GM13976 (cell line): ENCODE data around the gene CTBP1.

Experiments
- DNase-seq: peaks from one replicate; pipeline ENCODE4 v3.0.0; 2012; ENCODE audit warnings: low spot score
- CTCF ChIP-seq: IDR thresholded peaks from 2 replicates; pipeline ENCODE4 v1.5.1; 2012; ENCODE audit warnings: borderline replicate concordance, mild to moderate bottlenecking; ENCODE audit not compliant: insufficient read depth; ENCODE audit errors: extremely low read depth, missing control alignments, control extremely low read depth
- in situ Hi-C: fragments of 300-500 bp; cut with MboI; formaldehyde crosslinking; loops from one replicate; pipeline ENCODE4 v1.12.0; 2022; ENCODE audit warnings: low sequenced_read_pairs, mixed read lengths, inconsistent platforms; ENCODE audit not compliant: unreplicated experiment

CTBP1 gene

DNA sequence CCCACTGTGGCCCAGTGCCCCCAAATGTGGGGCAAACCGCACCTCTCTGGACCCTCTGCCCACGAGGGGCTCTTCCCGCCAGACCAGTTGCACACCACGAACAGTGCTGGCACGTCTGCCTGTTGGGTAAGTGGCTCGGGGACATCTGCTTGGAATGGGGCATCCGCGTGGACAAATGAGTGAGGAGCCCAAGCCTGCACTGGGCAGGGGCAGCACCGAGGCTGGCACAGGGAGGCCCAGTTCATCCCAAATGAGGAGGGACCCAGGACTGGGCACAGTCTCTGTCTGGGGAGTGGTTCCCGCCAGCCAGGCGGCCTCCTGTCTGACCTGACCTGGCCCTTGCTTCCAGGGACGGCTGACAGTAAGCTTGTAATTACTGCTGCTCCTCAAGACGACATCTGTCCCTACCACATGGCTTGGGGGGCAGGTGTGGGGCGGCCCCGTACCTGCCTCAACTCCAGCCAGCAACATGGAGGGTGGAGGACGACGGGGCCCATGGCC lies 79.7 kb downstream of the CTBP1 start:
- TF ChIP-seq CTCF, result no peak
- DNase-seq, result no peak
- in situ Hi-C loops, result no loop called here

- no peak for DNase-seq
- no peak for TF ChIP-seq CTCF
- in situ Hi-C loops, result no loop called here
These were observed 80.5 kb downstream of the CTBP1 start for GRCh38 chr4:1168191-1169101.

DNA sequence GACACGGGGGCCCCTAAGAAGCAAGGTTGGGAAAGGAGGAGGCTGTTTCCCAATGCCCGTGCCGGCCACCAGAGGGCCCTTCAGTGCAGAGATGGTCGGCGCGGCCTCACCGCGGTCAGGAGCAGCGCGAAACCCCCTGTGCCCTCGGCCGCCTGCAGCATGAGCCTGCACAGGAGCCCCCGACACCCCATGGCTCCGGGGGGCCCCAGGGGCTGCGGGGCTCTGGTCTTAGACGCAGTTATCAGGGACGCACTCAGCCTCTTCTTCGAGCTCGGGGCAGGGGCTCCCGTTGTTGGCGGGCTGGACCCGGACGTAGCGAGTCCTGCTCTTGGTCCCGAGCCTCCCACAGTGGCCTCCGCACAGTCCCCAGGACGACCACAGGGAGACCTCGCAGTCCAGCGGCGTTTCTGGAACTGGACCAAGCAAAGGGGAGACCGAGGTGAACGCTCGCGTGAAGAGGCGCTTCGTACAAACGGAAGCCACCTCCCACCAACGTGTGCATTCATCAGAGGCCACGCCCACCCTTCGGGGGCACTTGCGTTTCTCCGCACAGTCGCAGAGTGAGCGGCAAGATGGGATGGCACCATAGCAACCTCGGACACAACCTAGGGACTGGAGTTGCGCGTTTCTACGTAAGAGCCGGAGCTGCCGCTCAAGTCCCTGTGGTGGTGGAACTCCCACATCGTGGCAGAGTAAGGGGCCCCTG lies 81.5 kb downstream of the CTBP1 start:
- peak; percentile 91 for DNase-seq
- in situ Hi-C loops, result no loop called here

GRCh38 chr4:1166509-1167243 lies 82.3 kb downstream of the CTBP1 start:
- no peak for DNase-seq
- in situ Hi-C loops, result no loop called here

More for the DNA sequence above, 81.5 kb downstream of the CTBP1 start:
- peak; percentile 85 for TF ChIP-seq CTCF

DNA sequence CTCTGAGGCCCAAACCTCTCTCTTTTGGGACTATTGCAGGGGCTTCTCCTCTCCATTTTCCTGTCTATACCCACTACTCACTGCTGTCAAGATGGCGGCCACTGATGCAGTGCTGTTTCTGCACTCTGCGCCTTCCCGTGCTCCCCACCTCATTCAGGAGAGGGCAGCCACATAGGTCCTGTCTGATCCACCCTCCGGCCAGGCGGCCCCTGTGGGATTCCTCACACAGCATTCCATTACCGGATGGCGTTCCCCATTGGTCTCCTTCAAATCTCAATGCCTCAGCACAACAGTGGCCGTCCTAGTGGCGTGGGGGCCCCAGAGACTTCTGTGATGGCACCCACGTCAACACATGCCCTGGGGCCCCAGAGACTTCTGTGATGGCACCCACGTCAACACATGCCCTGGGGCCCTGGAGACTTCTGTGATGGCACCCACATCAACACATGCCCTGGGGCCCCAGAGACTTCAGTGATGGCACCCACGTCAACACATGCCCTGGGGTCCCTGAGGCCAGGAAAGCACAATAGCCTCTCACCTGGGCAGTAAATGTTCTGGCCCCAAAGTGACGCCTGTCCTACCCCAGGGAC lies 83.9 kb downstream of the CTBP1 start:
- DNase-seq, result no peak
- in situ Hi-C loops, result no loop called here
- no peak for TF ChIP-seq CTCF

More at GRCh38 chr4:1166509-1167243, 82.3 kb downstream of the CTBP1 start:
- no peak for TF ChIP-seq CTCF

DNA sequence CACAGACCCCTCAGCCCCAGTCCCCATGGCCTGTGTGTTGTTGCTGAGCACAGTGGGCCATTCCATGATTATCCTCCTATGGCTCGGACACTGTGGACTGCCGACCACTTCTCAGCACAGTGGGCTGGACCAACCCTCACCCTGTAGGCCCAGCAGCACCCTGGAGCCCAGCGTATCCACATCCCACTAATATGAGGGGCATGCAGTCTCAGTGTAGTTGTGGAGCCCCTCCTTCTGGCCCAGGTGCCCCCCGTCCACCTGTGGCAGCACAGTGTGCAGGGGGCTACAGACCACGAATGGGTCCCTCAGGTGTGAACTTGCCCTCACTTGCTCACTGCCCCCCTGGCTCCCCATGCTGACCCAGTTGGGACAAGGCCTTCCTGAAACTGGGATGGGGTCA lies 84.5 kb downstream of the CTBP1 start:
- no peak for TF ChIP-seq CTCF
- in situ Hi-C loops, result no loop called here
- no peak for DNase-seq
